GM23248 (cell line): ENCODE results near the gene LYRM2. TPM values are rescaled to one million over a fixed set of nuclear protein-coding genes. Genes with fewer than 3 reads are reported as not detected.

Experiments used
- DNase-seq: peaks from one replicate; pipeline ENCODE4 v3.0.0-alpha.2; 2015
- H2AFZ ChIP-seq: fragments of 200-600 bp; sonication (generic); 2 replicates; pipeline ENCODE4 v1.6.1; 2016; ENCODE audit warnings: antibody characterized with exemption
- H3F3A ChIP-seq: fragments of 200-600 bp; sonication (generic); 2 replicates; pipeline ENCODE4 v1.6.1; 2016; ENCODE audit warnings: mild to moderate bottlenecking, antibody characterized with exemption, mixed run types; ENCODE audit not compliant: insufficient read depth
- H3K27ac ChIP-seq: fragments of 200-600 bp; sonication (generic); 2 replicates; pipeline ENCODE4 v1.5.1; 2016; ENCODE audit warnings: mild to moderate bottlenecking
- H3K27me3 ChIP-seq: fragments of 200-600 bp; sonication (generic); replicated peaks from 2 replicates; pipeline ENCODE4 v1.6.1; 2016; ENCODE audit warnings: mild to moderate bottlenecking; ENCODE audit not compliant: insufficient read depth
- H3K36me3 ChIP-seq: fragments of 200-600 bp; sonication (generic); 2 replicates; pipeline ENCODE4 v1.6.1; 2016; ENCODE audit warnings: low read depth, mild to moderate bottlenecking
- H3K4me1 ChIP-seq: fragments of 200-600 bp; sonication (generic); 2 replicates; pipeline ENCODE4 v1.6.1; 2016; ENCODE audit warnings: mild to moderate bottlenecking; ENCODE audit not compliant: insufficient read depth
- H3K4me2 ChIP-seq: fragments of 200-600 bp; sonication (generic); one replicate; pipeline ENCODE4 v1.6.1; 2016; ENCODE audit warnings: mild to moderate bottlenecking; ENCODE audit not compliant: unreplicated experiment
- H3K4me3 ChIP-seq: fragments of 200-600 bp; sonication (generic); 2 replicates; pipeline ENCODE4 v1.5.1; 2016; ENCODE audit warnings: mild to moderate bottlenecking
- H3K79me2 ChIP-seq: fragments of 200-600 bp; sonication (generic); 2 replicates; pipeline ENCODE4 v1.6.1; 2016; ENCODE audit warnings: mild to moderate bottlenecking; ENCODE audit not compliant: insufficient read depth
- H3K9ac ChIP-seq: fragments of 200-600 bp; sonication (generic); 2 replicates; pipeline ENCODE4 v1.6.1; 2016; ENCODE audit warnings: mild to moderate bottlenecking
- H3K9me2 ChIP-seq: fragments of 200-600 bp; sonication (generic); 2 replicates; pipeline ENCODE4 v1.6.1; 2016; ENCODE audit warnings: mixed run types, mild to moderate bottlenecking, moderate library complexity; ENCODE audit not compliant: insufficient read depth
- H3K9me3 ChIP-seq: fragments of 200-600 bp; sonication (generic); one replicate; pipeline ENCODE4 v1.6.1; 2017; ENCODE audit warnings: low read depth
- H4K20me1 ChIP-seq: fragments of 200-600 bp; sonication (generic); 2 replicates; pipeline ENCODE4 v1.6.0; 2016; ENCODE audit not compliant: insufficient read depth
- EZH2 ChIP-seq: fragments of 200-600 bp; sonication (generic); IDR thresholded peaks from 2 replicates; pipeline ENCODE4 v1.6.1; 2018; ENCODE audit warnings: antibody characterized with exemption, mild to moderate bottlenecking; ENCODE audit not compliant: insufficient read depth, poor library complexity, severe bottlenecking
- EZH2phosphoT487 ChIP-seq: fragments of 200-600 bp; sonication (generic); IDR thresholded peaks from 2 replicates; pipeline ENCODE4 v1.6.1; 2018; ENCODE audit warnings: antibody characterized with exemption, moderate library complexity, mild to moderate bottlenecking, low read depth; ENCODE audit not compliant: insufficient read depth
- WGBS, 2 experiments: methylation state at CpG; one replicate each; pipeline ENCODE4 v1.1.6; 2015 to 2017; ENCODE audit warnings: low lambda C conversion rate in 2 of 2, low coverage in 1 of 2; ENCODE audit errors: missing lambda C conversion rate in 2 of 2; 5-methylcytosine and 5-hydroxymethylcytosine counted together
- in situ Hi-C: fragments of 300-500 bp; cut with MboI; formaldehyde crosslinking; loops from 2 replicates; pipeline ENCODE4 v1.15.0; 2020
- polyA plus RNA-seq: library from polyadenylated mRNA; unstranded; fragments of >200 nt; fragmentation: Nextera tagmentation; extraction: Ambion mirVana; gene quantifications from 2 replicates; pipeline ENCODE4 v1.2.1, GENCODE V29; 2016
- total RNA-seq: library from RNA; depleted of rRNA; stranded (reverse); fragments of >200 nt; shearing (Covaris generic); gene quantifications from 2 replicates; pipeline ENCODE4 v1.2.3, GENCODE V29; 2014

LYRM2 gene
- total and polyA plus RNA-seq, 2 experiments from 2014 or later = 30.6 to 69.5 TPM

GRCh38 chr6:89618026-89618425, 20.5 kb downstream of the LYRM2 start:
- H3K4me2 ChIP-seq = no peak overlapping the region
- in situ Hi-C loops = loop anchor here (10.0 kb wide), 1 partner anchor 183 kb away; the partner anchor contains the start of gene ANKRD6
- no peaks in the 10 kb centered on the region for H3K4me1 ChIP-seq
- no peaks in the 10 kb centered on the region for H3K9me2 ChIP-seq
- no peak overlapping the region for H2AFZ ChIP-seq
- DNase-seq = no peak
- no peaks in the 10 kb centered on the region for H3K27me3 ChIP-seq
- no peak for TF ChIP-seq EZH2phosphoT487
- TF ChIP-seq EZH2 = no peak
- H3K9me3 ChIP-seq = no peaks in the 10 kb centered on the region
- WGBS, 2 experiments = 75 to 87% methylated on average over 6 of the region's 6 CpGs
- H3K27ac ChIP-seq = no peak overlapping the region
- H4K20me1 ChIP-seq = no peaks in the 10 kb centered on the region
- H3F3A ChIP-seq = no peaks in the 10 kb centered on the region
- no peaks in the 10 kb centered on the region for H3K36me3 ChIP-seq
- no peaks in the 10 kb centered on the region for H3K79me2 ChIP-seq
- no peak overlapping the region for H3K9ac ChIP-seq
- no peak overlapping the region for H3K4me3 ChIP-seq

DNA sequence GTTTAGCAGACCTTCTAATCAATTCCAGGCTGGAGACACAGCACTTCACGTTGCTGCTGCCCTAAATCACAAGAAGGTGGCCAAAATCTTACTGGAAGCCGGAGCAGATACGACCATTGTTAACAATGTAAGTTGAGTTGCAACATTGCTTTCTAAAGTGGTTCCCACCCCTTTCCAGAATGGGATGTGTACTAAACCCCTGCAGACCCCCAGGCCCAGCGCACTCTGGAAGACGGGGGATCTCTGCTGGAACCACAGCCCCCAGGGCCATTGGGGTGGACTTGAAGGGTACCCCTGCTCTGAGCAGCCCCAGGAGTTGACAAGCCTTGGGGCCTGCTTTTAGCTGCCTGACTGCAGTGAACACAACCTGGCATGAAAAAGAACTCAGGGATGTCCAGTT, 22.0 kb downstream of the LYRM2 start:
- no peaks in the 10 kb centered on the region for H3K4me1 ChIP-seq
- H3K4me3 ChIP-seq = no peak overlapping the region
- no peaks in the 10 kb centered on the region for H3F3A ChIP-seq
- H3K27ac ChIP-seq = no peak overlapping the region
- H3K79me2 ChIP-seq = no peaks in the 10 kb centered on the region
- no peaks in the 10 kb centered on the region for H3K9me2 ChIP-seq
- H3K27me3 ChIP-seq = no peaks in the 10 kb centered on the region
- H3K4me2 ChIP-seq = no peak overlapping the region
- DNase-seq = no peak
- in situ Hi-C loops = loop anchor here (10.0 kb wide), 1 partner anchor 182 kb away; the partner anchor contains the start of gene ANKRD6
- H2AFZ ChIP-seq = no peak overlapping the region
- no peaks in the 10 kb centered on the region for H4K20me1 ChIP-seq
- H3K9me3 ChIP-seq = no peaks in the 10 kb centered on the region
- TF ChIP-seq EZH2phosphoT487 (no peak), EZH2 (no peak)
- WGBS, 2 experiments = 78 to 83% methylated on average over 5 of the region's 5 CpGs
- no peaks in the 10 kb centered on the region for H3K36me3 ChIP-seq
- H3K9ac ChIP-seq = no peak overlapping the region

DNA sequence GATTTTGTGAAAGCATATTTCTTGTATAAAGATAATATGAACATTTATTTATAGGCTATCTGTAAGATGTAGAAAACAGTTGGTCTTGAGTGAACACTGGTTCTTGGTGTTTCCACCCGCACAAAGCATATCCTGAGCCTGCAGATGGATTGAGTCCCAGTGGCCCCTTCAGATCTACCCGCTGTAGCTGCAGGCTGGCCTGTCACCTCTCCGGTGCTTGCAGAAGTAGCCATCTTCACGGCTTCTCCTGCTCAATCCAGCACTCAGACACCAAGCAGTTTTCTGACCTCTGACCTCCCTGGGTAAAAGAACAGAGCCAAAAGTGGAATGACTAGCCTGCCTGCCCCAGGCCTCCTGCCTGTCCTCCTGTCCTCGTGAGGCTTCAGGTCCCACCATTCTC, 22.7 kb downstream of the LYRM2 start:
- Histone ChIP-seq H3K9ac (no peak overlapping the region), H3K36me3 (no peaks in the 10 kb centered on the region), H3K9me2 (no peaks in the 10 kb centered on the region), H3K79me2 (no peaks in the 10 kb centered on the region), H3K4me1 (no peaks in the 10 kb centered on the region), H3K9me3 (no peaks in the 10 kb centered on the region), H3F3A (no peaks in the 10 kb centered on the region), H2AFZ (no peak overlapping the region), H4K20me1 (no peaks in the 10 kb centered on the region), H3K4me2 (no peak overlapping the region), H3K27me3 (no peaks in the 10 kb centered on the region), H3K4me3 (no peak overlapping the region), H3K27ac (no peak overlapping the region)
- TF ChIP-seq EZH2phosphoT487 = no peak
- TF ChIP-seq EZH2 = no peak
- WGBS, 2 experiments = 87 to 95% methylated on average over 5 of the region's 5 CpGs
- DNase-seq = no peak
- in situ Hi-C loops = loop anchor here (10.0 kb wide), 1 partner anchor 181 kb away; the partner anchor contains the start of gene ANKRD6

DNA sequence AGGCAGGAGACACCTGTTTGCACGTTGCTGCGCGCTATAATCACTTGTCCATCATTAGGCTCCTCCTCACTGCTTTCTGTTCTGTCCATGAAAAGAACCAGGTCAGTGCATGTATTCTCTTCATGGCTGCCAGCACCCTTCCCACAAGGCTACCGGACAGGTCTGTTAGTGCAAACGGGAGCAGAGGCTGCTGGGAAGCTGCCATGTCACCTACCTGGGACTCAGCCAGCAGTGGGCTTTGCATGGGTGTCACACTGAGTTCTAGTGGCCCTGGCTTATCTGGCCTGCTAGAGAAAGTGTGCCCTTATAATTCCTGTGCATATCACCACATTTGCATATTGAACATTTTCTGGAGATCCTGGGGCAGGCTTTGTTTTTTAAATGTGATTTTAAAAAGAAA, 24.8 kb downstream of the LYRM2 start:
- in situ Hi-C loops = loop anchor here (10.0 kb wide), 1 partner anchor 179 kb away; the partner anchor contains the start of gene ANKRD6

GRCh38 chr6:89612121-89612520, 26.4 kb downstream of the LYRM2 start:
- Histone ChIP-seq H3K27me3 (no peaks in the 10 kb centered on the region), H3K4me2 (no peak overlapping the region), H3K9ac (no peak overlapping the region), H2AFZ (no peak overlapping the region), H3K79me2 (no peaks in the 10 kb centered on the region), H3K27ac (no peak overlapping the region), H3K4me1 (no peaks in the 10 kb centered on the region), H3K36me3 (no peaks in the 10 kb centered on the region), H3K4me3 (no peak overlapping the region), H4K20me1 (no peaks in the 10 kb centered on the region), H3F3A (no peaks in the 10 kb centered on the region), H3K9me2 (no peaks in the 10 kb centered on the region), H3K9me3 (no peaks in the 10 kb centered on the region)
- no peak for DNase-seq
- TF ChIP-seq EZH2 = no peak
- no peak for TF ChIP-seq EZH2phosphoT487
- 93 to 94% methylated on average over 12 of the region's 12 CpGs for WGBS, 2 experiments
- in situ Hi-C loops = loop anchor here (10.0 kb wide), 1 partner anchor 177 kb away; the partner anchor contains the start of gene ANKRD6

More for the DNA sequence above, 24.8 kb downstream of the LYRM2 start:
- no peaks in the 10 kb centered on the region for H4K20me1 ChIP-seq
- no peak overlapping the region for H3K4me3 ChIP-seq
- no peaks in the 10 kb centered on the region for H3K9me2 ChIP-seq
- no peaks in the 10 kb centered on the region for H3K27me3 ChIP-seq
- TF ChIP-seq EZH2phosphoT487 (no peak), EZH2 (no peak)
- no peaks in the 10 kb centered on the region for H3F3A ChIP-seq
- H3K27ac ChIP-seq = no peak overlapping the region
- no peak overlapping the region for H3K4me2 ChIP-seq
- no peaks in the 10 kb centered on the region for H3K4me1 ChIP-seq
- no peaks in the 10 kb centered on the region for H3K9me3 ChIP-seq
- DNase-seq = no peak
- no peaks in the 10 kb centered on the region for H3K79me2 ChIP-seq
- no peaks in the 10 kb centered on the region for H3K36me3 ChIP-seq
- no peak overlapping the region for H3K9ac ChIP-seq
- H2AFZ ChIP-seq = no peak overlapping the region
- 98% methylated on average over 5 of the region's 5 CpGs for WGBS, 2 experiments
